Activated T-cell treated with anti-CD3 and anti-CD28 coated beads, Interleukin-2, amount 50 U/mL, for 48 hours (primary cell): ENCODE results near the gene MAN1C1.

Experiments
- DNase-seq, 2 experiments: peaks; one replicate each; pipeline ENCODE4 v3.0.0-alpha.2; 2020

Gene MAN1C1

DNA sequence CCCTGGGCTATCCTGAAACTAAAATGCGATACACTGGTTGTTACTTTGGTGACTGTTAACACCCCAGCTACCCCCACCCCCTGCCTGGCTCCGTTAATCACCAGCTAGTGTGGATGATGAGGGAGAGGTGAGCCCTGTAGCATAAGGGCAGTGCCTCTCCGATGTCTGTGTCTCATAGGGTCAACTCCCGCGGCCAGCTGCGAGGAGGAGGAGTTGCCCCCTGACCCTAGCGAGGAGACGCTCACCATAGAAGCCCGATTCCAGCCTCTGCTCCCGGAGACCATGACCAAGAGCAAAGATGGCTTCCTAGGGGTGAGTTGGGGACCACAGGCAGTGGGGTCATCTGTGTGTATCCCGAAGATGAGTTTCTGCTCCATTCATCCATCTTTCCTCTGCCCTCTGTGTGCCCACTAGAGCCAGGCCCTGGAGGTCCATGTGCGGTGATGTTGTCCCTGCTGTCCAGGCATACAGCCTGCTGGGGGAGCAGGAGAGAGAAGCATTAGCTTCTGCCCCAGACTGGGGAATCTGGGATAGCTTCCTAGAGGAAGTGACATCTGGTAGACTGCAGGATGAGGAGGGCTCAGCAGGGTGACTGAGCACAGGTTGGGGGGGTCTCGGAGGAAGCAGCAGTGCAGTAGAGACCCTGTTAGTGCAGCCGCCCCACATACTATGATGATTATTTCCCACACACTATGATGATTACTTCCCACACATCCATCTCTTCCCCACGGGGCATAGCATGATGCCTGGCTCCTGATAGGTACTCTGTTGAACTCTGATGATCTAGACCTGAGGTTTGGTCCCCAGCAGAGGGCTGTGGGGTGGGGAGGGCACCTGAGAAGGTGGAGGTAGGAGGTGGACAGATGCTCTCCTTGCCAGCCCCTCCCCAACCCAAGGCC is 188.6 kb downstream of the MAN1C1 start:
- no peak for DNase-seq

DNA sequence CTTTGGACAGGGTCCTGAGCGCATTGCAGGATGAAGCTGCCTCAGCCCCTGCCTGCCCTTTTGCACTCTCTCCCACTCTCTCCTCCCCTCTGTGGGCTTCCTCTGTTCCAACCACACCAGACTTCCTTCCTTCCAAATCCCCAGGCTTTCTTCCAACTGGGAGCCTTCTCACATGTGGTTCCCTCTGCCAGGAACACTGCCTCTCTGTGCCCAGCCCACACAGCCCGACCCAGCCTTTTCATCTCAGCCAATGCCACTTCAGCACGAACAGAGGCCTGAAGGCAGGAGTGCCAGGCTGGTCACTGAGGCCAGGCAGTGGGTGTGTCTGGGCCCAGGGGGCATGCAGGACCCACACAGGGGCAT is 189.3 kb downstream of the MAN1C1 start:
- DNase-seq: no peak

DNA sequence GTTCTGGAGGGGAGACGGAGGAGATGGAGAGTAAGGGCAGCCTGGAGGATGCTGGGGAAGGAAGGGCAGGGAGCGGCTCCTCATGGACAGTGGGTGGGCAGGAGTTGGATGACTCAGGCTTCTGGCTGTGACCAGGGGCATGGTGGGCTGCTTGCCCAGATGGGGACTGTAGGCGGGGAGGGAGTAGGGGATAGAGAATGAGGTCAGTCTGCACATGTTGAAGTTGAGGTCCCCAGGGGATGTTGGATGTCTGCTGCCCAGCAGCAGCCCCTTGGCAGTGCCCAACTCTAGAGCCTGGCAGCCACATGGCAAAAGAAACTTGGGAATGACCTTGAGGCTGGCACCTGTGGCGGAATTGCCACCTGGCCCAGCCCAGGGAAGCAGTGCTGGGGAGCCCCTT is 189.8 kb downstream of the MAN1C1 start:
- DNase-seq: no peak

DNA sequence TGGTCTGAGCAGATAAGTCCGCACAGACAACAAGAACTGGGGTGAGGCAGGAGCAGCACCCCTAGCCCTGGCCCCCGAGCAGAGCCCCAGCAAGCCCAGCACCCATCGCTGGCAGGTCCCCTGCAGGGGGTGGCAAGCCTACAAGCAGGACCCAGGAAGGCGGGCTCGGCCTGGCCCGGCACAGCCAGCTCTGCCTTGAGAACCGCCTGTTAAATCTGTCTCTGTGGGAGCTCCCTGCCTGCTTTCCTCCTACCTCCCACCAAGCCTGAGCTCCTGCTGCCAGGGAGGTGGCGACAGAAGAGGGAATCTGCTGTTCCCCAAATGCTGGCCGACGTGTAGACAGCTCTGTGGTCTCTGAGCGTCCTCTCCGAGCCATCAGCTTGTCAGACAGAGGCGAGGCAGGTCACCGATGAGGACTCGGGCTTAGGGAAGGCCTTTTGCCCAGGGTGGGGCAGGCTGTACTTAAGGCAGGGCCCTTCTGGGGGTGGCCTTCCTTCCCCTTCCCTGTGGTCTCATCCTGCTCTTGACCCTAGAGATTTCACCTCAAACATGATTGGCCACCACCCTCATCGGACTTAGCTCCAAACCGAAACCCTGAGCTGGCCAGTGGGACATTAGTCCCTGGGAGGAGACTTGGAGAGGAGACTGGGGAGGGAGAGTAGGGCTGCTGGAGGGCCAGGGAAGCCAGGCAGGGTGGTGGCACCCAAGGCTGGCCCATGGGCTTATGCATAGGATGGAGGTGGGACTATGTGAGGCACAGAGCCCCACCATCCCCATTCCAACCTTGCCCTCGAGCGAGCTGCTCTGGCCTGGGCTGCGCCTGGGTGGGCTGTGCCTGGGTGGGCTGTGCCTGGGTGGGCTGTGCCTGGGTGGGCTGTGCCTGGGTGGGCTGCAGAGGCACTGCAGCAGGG is 191.1 kb downstream of the MAN1C1 start:
- no peak for DNase-seq

DNA sequence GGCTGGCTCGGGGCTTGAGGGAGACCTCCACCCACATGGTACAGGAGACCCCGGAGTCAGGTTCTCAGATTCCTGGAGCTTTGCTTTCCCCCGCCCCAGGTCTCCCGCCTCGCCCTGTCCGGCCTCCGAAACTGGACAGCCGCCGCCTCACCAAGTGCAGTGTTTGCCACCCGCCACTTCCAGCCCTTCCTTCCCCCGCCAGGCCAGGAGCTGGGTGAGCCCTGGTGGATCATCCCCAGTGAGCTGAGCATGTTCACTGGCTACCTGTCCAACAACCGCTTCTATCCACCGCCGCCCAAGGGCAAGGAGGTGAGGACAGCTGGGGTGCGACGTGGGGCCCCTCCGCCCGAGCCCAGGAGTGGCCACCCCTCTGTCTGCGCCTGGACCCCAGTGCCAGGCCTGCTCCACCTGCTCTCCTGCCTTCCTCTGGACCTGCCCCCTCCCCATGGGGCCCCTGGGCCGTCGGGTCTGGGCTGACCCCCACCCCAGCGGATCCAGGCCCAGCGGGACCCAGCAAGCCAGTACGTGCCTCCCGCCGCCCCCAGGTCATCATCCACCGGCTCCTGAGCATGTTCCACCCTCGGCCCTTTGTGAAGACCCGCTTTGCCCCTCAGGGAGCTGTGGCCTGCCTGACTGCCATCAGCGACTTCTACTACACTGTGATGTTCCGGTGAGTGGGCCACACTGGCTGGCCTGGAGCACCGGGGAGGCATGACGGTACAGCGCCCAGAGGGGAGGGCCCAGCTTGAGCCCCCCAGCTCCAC is 192.1 kb downstream of the MAN1C1 start:
- DNase-seq: no peak

DNA sequence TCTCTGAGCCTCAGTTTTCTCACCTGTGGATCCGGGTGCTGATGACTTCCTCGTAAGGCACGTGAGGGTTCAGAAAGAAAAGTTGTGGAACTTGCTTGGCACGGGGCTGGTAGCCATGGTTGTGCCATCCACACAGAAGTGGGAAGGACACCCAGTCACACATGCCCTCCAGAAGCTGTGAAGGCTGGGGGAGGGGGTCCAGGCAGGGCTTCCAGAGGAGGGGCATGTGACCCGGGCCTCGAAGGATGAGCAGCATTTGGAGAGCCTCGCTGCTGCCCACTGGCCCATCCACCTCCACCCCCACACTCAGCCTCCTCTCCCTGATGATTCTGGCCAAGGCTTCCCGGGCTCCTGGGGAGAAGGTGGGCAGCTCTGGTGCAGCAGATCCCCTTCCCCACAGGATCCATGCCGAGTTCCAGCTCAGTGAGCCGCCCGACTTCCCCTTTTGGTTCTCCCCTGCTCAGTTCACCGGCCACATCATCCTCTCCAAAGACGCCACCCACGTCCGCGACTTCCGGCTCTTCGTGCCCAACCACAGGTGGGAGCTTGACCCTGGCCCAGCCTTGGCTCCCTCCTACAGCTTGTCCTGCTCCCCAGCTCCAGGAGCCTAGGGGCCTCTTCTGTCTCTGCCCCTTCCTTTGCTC is 192.8 kb downstream of the MAN1C1 start:
- no peak for DNase-seq

DNA sequence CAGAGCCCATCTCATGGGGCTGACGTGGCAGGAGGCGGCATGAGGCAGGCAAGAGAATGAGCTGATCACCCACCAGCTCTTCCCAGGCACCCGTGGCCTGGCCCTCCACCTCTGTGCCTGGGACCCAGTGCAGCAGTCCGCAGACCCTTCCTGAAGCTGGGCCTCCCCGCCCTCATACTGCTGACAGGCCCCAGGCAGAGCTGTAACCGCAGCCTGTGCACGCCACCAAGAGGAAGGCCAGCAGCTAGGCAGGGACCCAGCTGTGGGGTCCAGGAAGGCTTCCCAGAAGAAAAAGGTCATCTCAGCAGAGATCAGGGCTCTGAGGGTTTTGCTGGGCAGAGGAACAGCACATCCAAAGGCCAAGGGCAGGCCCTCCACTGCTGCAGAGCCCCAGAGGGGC is 193.3 kb downstream of the MAN1C1 start:
- no peak for DNase-seq

DNA sequence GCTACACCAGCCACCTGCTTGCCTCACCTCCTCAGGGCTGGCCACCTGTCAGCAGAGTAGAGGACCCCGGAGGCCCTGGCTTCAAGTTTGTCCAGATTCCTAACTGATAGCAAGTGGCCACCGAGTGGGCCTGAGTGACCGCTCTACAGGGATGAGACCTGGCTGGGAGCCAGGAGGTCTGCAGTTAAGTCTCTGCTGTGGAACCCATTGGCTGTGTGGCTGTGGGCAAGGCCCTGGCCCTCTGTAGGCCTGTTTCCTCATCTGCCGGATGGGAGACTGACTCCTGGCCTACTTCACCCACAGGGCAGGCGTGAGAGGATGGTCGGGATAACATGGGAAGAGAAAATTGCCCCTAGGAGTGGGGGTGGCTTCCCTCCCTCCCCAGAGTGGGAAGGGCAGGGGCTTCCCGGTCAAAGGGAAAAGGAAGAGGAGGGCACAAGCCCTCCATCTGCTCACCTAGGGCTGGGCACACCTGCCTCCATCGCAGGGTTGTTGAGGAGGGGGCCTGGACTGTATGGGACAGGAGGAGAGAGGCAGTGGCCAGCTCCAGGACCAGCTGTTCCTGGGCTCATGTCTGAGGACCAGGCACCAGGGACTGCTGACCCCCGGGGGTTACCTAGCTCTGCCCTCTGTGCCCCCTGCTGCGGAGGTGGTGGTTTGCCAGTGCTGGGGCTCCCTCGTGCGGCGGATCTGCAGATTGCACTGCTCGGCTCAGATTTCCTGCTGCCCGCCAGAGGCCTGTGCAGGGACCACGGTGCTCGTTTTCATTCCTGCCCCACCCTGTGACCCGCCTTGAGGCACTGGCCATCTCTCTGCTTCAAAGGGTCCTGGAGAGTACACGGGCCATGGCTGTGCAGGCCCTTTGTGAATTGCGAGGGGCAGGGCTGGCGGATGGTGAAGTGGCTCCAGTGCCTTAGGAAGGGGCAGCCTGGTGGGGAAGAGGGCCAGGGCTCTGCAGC is 194.0 kb downstream of the MAN1C1 start:
- peak; percentile 89 for DNase-seq

DNA sequence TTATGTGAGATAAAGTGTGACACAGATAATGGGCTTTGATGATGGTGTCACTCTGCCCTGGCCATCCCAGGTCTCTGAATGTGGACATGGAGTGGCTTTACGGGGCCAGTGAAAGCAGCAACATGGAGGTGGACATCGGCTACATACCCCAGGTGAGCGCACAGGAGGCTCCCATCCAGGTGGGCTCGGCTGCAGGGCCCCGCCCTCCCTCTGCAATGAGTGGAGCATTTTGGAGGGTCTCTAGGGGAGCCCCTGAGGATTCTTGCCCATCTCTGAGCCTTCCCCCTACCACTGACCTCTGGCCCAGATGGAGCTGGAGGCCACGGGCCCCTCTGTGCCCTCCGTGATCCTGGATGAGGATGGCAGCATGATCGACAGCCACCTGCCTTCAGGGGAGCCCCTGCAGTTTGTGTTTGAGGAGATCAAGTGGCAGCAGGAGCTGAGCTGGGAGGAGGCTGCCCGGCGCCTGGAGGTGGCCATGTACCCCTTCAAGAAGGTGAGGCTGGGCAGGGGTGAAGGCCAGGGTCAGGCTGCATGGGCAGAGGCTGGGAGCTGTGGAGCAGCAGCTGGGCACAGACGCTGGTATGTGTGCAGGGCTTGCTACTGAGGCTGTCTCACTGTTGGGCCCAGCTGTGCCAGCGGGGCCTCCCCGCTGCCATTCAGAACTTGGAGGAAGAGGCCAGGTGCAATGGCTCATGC is 194.9 kb downstream of the MAN1C1 start:
- no peak for DNase-seq

DNA sequence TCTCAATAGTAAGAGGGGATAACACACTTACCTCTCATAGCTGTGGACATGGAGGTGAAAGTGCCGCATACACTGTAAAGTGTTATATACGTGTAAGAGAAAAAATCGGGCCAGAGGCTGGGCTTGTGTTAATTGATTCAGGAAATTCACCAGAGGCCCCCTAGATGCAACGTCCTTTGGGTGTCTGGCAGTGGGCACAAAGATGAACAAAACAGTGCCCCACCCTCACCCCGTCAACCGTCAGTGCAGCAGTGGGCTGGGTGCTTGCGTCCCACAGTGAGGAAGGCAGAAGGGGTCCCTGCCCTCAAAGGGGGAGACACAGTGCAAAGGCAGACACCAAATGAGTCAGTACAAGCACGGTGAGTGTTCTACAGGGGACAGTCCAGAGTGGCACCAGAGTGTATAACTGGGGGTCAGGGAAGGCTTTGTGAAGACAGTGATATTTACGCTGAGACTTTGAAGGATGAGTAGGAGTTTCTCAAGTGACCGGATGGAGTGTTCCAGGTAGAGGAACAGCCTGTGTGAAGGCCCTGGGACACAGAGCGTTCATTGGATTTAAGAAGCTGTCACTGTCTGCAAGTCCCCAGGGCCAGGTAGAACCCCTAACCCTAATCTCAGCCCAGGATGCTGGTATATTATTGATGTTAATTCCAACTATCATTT is 196.6 kb downstream of the MAN1C1 start:
- no peak for DNase-seq

DNA sequence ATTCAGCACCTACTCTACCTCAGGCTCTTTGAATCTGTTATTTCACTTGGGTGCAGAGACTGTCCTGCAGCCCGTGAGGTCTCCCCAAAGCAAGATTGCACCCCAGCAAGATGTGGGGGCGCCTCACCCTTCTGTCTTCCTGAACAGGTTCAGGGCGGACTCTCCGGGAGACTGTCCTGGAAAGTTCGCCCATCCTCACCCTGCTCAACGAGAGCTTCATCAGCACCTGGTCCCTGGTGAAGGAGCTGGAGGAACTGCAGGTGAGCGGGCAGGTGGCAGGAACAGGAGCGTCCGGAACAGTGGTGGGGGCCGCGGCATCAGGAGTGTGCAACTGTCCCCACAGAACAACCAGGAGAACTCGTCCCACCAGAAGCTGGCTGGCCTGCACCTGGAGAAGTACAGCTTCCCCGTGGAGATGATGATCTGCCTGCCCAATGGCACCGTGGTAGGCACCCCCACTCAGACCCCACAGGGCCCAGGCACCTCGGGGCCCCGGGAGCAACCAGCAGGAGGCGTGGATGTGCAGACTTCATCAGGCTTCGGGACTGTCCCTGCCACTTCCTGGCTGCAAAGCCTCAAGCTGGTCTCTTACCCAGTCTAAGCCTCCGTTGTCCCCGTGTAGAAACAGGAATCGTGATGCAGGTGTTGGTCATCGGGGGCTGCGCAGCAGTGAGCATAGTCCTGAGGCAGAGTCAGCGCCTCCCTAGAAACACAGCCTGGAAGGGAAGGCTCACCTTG is 197.3 kb downstream of the MAN1C1 start:
- DNase-seq: no peak

DNA sequence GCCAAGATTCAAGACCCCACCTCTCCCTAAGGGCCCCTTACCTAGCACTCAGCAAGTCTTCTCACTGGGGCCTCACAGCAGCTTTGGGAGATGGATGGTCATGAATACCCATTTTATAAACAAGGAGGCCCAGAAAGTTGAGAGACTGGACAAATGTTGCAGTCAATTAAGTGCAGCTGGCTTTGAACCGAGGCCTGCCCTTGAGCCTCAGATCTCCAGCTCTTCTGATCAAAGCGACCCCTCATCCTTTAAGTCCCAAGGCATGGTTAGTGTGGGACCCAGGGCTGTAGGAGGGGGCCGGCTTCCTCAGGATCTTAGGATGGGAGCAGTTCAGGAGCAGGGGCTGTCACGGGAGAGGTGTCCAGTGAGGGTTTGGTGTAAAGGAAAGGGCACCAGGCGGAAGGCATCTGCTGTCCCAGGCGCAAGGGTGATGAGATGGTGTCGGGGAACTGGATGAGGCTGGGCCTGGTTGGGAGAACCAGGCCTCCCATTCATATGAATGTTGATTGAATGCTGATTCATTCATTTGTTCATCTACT is 198.0 kb downstream of the MAN1C1 start:
- DNase-seq: no peak

DNA sequence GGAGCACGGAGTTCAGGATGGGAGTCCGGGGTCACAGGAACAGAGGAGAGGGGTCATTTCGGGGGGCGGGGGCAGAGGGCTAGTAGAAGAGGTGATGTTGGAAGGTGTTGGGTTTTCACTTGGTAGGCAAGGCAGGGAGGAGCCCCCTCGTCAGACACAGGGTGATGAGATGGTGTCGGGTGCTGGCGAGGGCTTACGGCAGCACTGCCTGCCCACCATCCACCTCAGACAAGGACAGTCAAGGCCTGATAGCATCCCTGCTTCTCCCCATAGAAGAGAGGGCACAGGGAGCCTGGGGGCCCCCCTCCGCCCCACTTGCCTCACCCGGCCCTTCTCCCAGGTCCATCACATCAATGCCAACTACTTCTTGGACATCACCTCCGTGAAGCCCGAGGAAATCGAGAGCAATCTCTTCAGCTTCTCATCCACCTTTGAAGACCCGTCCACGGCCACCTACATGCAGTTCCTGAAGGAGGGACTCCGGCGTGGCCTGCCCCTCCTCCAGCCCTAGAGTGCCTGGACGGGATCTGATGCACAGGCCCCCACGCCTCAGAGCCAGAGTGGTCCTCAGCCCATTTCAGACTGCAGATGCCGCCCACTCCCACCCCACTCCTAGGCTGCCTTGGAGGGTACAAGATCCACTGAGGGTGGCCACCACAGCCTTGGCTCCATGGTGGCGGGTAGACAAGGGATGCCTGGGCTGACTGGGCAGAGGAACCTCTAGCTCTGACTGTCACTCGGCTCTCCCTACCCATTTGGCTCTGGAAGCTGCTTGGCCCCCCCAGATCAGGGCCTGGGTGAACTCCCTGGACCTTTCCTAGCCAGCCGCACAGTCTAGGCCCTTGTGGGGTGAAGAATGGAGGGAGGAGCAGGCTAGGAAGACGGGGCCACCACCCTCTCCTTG is 198.9 kb downstream of the MAN1C1 start:
- DNase-seq: peak in 1 of 2 experiments; percentile 14

DNA sequence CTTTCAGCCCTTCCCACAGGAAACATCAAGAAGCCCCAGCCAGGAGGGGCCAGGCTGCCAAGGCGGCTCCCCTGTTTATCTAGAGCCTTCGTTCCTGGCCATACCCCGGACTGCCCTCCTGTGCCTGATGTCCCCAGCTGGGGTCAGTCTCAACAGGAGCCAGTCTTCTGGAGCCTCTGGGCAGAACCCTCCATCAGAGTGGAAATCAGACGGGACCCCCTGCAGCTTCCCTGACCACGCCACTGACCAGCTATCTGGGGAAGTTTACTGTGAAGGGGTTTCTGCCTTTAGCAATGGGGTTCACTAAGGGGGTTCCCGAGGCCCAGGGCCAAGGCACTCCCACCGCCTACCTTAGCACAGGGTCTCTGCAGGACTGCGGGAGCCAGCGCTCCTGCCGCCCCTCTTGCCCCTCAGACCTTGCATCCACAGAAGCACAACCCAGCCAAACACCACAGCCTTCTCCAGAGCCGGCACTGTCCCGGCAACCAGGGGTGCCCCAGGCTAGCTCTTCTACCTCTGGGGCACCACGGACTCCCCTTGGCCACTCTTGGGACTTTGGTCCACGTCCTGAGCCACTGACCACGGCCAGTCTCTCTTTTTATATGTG is 199.6 kb downstream of the MAN1C1 start:
- peak; percentile 3 to 11 for DNase-seq

DNA sequence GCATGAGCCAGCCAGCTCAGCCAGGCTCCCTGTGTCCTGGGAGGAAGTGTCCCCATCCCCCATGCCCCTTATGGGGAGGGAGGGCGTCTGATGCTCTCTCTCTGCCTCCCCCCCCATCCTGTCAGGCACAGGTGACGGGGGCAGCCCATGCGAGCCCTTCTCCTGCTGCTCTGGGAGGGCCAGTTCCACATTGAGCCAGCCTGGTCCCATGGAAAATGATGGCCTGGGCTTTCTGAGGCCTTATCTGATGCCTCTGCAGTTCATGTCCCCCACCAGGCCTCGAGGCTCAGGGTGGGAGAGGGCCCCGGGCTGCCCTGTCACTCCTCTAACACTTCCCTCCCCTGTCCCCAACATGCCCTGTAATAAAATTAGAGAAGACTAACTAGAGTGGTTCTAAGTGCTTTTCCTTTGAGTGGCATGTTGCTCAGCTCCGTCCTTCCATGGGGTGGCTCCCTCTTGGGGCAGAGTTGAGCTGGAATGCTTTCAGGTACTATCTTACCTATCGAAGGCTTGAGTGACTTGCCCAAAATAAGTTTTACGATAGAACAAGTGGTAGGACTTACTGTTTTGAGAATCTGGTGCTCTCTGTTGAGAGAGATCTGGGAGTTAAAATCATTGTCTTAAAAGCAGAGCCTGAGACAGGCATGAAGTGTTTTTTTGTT is 201.4 kb downstream of the MAN1C1 start:
- no peak for DNase-seq

DNA sequence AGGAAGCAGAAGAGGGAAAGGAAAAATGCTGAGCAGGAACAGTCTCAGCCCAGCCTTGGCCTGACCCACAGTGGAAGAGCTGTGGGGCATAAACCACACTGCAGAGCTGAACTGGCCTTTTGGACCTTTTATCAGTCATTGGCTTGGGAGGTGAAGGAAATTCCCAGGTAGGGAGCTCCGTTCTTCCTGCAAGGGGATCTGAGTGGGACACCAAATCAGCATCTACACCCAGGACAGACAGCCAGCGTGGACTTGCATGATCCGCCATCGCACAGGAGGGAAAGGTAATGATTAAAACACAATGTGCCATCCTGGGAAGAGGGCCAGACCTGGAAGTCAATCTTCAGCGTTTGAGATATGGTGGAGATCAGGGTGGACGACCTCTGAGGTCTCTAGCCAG is 202.0 kb downstream of the MAN1C1 start:
- no peak for DNase-seq
